NK-92 (cell line): Measurements from ENCODE around the gene CPNE2.
"Not testable (repeated sequence)": the region's sequence is repeated elsewhere in the genome, so short reads cannot be mapped to it uniquely, and the experiment has no call there.

Experiments
- DNase-seq: peaks from one replicate; lab custom pipeline; 2025; ENCODE audit not compliant: unreplicated experiment; lab: John Stamatoyannopoulos, UW

The CPNE2 gene

DNA sequence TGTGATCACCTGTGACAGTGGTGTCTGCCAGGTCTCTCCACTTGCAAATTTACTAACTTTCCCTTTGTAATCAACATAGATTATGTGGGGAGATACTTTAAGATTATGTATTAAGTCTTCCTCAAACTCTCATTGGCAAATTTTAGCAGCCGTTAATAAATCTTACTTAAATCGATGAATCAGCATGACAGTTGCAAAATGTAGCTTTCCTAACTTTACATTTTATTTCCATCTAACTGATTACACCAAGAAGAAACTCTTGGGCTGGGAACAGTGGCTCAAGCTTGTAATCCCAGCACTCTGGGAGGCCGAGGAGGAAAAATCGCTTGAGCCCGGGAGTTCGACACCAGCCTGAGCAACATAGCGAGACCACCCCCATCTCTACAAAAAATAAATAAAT lies 23.3 kb upstream of the CPNE2 start:
- DNase-seq = no peak

DNA sequence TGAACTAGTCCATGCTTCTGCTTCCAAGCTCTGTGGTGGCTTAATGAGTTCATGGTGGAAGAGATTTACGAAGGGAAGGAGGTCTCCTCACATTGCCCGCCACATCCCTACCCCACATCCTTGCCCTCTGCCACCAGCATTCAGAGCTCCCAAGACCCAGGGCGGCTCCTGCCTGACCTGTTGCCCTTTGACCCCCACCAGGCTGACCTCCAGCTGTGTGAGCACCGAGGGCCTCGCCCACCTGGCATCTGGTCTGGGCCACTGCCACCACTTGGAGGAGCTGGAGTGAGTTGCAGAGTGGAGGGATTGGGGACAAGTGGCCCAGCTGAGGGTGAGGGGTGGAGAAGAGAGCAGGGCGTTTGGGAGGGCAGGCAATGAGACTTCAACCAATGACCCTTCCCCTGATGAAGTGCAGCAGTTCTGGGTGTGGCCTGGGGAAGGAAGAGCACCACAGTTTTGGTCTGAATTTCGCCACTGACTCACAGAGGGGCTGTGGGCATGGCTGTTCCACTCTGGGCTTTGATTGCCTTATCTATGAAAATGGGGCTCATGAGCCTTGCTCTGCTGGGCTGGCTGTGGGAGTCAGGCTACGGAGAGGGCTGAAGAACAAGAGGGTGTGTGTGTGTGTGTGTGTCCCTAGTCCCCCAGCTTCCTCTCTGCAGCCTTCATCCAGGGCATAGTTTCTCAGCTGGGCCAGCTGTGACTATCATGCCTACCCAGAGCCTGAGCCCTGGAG lies 22.6 kb upstream of the CPNE2 start:
- no peak for DNase-seq

DNA sequence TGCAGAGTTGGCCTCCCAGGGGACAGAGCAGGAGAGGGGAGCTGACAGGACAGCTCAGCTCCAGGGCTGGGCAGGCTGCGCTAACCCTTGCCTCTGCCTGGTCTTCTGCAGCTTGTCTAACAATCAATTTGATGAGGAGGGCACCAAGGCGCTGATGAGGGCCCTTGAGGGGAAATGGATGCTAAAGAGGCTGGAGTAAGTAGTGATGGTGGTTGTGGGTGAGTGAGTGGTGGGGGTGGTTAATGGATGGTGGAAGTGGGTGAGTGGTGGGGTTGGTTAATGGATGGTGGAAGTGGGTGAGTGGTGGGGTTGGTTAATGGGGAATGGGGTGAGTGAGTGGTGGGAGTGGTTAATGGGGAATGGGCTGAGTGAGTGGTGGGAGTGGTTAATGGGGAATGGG lies 22.0 kb upstream of the CPNE2 start:
- no peak for DNase-seq

DNA sequence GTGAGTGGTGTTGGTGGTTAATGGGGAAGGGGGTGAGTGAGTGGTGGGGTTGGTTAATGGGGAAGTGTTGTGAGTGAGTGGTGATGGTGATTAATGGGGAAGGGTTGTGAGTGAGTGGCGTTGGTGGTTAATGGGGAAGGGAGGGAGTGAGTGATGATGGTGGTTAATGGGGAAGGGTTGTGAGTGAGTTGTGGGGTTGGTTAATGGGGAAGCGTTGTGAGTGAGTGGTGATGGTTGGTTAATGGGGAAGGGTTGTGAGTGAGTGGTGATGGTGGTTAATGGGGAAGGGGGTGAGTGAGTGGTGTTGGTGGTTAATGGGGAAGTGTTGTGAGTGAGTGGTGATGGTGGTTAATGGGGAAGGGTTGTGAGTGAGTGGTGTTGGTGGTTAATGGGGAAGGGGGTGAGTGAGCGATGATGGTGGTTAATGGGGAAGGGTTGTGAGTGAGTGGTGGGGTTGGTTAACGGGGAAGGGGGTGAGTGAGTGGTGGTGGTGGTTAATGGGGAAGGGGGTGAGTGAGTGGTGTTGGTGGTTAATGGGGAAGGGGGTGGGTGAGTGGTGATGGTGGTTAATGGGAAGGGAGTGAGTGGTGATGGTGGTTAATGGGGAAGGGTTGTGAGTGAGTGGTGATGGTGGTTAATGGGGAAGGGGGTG lies 21.2 kb upstream of the CPNE2 start:
- DNase-seq = not testable (repeated sequence)

DNA sequence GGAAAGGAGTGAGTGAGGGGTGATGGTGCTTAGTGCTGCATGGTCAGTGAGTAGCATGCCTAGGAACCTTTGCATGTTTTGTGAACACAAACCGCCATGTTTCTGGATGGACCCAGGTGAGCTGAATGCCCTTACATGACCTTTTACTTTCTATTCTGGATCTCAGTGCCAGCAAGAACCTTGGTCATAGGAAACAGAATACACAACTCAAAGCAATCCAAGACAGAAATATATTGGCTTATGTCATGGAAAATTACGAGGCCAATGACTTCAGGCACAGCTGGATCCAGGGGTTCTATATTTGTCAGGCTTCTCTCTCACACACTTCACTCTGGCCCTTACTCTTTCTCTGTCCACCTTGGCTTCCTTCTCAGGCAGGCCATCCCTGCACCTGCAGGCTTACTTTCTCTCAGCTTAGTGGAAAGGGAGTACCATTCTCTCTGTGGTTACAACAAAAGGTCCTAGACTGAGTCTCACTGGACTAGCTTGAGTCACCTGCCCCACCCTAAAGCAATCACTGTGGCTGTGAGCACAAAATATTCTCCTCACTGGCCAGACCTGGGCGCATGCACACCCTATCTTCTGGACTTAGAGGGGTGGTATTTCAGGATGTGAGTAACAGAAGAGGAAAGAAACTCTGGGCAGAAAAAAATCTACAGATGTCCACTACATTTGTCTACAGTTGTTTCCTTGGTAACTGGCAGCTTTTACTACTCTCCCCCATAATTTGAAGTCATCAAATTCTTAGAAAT lies 20.4 kb upstream of the CPNE2 start:
- DNase-seq = no peak

DNA sequence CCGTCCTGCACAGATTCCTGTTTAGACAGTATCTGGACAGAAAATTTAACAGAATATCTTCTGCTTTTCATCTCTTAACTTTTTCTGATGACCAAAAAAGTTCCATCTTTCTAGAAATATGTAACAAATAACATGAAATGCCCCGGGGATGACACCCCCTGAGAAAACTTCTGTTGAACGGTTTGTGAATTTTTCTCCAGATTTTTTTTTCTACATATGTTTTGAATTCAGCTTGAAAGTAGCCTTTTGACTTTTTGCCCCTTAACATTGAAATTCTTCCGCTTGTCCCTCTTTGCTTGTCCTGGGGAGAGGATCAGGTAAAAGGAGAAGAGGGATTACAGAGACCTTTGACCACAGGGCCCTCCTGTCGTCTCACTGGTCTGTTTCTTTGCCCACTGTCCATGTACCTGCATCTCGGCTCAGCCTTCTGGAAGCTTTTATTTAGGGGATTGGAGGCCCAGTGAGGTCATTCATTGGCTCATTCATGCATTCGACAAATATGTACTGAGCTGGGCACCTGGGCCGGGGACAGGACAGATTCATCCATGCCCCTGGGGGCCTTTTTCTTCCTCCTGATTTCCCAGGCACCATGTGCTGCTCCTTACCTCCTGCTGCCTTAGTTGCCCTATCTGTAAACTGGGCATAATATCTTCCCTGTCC lies 19.6 kb upstream of the CPNE2 start:
- DNase-seq = no peak

DNA sequence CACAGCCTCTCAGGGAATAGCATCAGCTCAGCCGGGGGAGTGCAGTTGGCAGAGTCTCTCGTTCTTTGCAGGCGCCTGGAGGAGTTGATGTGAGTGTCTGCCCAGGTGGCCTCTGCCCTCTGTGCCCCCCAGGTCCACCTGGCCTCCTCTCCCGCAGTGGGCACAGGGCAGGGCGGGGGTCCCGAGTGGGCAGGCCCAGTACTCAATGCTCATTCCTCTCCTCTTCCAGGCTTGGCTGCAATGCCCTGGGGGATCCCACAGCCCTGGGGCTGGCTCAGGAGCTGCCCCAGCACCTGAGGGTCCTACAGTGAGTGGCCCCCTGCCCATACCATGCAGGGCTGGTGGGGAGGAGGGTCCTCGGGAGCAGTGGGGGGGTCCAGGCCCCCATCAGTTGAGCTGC lies 14.7 kb upstream of the CPNE2 start:
- DNase-seq = no peak

DNA sequence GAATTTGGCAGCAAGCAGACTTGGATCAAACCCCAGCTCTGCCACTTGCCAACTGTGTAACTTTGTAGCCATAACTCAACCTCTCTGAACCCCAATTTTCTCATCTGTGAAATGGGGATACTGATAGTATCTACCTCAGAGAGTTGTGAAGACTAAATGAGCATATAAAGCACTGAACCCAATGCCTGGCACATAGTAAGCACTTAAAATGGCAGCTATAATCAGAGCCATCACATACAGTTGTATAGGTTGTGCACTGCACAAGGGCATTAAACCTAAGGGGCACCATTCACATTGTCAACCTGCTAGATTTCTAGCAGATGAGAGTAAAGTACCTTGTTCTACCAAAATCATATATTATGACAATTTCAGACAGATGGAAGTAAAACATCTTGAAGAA lies 10.6 kb upstream of the CPNE2 start:
- no peak for DNase-seq

DNA sequence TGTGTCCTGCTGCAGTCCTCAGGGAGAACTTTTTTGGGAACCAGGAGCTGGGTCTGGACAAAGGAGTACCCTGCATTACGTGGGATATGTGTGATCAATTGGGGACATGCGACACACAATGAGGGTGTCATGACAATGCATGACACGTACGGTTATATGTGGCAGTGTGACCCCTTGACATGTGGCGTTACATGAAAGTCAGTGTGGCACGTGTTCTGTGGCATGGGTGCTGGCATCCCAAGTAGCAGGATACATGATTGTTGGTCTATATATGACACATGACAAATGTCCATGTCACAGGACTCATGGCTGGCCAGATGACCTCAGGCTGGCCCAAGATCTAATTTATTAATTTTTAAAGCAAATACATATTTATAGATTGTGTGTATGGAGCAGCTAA lies 9.7 kb upstream of the CPNE2 start:
- DNase-seq = no peak

DNA sequence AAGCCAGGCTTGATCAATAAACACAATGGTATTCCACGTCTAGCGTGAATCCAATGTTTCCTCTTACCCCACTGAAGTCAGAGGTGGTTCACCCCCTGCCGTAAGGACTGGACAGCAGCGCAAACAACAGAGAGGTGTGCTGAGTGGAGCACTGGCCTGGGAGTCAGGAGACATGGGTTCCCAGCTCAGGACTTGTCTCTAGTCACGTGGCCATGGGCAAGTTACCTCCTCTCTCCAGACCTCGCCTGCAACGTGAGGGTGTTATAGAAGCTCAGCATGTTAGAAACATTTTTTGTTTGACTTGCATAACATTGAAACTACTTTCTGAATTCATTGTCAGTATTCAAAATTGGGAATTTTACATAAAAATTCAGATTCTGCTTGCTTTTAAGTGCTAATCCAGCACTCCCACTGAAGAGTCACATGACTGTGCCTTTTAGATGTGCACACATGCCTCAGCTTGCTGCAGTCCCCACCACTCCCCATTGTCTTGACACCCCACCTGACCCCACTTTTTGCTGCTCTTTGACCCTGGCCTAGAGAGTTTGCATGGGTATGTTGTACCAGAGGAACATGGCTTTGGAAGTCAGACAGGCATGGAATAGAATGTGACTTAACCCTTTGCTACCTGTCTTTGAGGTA lies 8.8 kb upstream of the CPNE2 start:
- DNase-seq = no peak

DNA sequence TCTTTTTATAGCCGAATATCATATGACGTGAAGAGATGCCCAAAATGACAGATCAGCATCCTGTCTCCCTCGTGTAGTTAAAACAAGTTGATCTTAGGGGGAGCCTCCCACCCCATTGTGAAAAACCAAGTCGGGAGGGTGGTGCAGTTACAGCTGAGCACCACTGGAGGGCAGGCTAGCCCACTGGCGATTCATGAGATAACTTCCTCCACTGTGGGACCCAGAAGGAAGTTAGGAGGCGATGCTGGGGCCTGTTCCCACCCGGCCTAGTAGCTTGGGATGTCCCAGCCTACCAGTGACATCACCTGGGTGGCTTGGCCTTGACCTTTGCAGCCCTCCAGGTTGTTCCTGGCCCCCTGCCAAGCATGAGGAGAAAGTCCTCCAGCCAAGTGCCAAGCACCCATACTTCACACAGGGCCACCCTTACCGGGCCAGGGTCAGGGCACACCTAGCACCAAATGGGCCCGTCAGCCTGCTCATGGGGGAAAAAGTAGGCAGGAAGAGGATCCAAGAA lies 8.1 kb upstream of the CPNE2 start:
- DNase-seq = no peak

DNA sequence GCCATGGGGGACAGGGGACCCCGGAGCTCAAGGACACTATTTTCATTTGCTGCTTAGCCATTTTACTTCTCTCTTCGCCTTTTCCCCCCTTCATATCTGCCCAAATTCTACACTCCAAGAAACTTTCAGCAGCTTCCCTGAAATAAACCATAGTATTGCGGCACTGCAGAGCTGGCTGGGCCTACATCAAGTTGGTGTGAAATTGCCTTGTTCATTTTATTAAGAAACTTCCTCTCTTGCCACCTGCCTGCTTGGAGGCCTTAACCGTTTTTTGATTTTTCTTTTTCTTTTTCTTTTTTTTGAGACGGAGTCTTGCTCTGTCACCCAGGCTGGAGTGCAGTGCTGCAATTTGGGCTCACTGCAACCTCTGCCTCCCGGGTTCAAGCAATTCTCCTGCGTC lies 7.4 kb upstream of the CPNE2 start:
- DNase-seq = no peak

DNA sequence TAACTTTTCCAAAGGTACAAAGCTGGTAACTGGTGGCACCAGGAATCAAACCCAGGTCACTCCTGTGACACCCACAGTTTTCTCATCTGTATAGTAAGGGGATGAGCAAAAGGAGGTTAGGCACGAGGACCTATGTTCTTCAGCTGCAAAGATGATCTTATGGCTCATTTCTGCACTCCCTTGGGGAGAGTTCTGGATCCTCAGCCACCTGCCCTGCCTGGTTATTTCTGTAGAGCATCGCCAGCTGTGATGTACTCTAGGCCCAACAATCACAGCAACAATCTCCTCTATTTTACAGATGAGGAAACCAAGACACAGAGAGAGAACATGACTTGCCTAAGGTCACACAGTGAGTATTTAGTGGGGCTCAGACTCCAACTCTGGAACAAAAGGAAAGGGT lies 5.4 kb upstream of the CPNE2 start:
- no peak for DNase-seq

DNA sequence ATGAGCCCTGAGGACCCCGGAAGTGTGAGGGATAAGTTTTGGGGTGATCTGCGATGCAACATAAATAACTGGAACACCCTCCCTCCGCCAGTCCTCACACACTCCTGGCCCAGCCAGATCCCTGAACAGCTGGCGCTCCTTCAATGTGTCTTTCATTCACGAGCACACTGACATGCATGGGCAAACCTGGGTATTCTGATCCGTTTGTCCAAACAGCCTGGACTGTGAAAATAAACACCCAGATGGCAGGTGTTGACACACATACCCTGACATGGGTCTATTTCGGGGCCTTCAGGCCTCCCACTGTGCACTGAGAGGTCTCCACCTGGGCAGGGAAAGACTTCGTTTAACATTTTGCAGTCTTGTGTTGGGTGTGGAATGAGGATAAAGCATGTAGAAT lies 3.0 kb upstream of the CPNE2 start:
- DNase-seq = no peak

DNA sequence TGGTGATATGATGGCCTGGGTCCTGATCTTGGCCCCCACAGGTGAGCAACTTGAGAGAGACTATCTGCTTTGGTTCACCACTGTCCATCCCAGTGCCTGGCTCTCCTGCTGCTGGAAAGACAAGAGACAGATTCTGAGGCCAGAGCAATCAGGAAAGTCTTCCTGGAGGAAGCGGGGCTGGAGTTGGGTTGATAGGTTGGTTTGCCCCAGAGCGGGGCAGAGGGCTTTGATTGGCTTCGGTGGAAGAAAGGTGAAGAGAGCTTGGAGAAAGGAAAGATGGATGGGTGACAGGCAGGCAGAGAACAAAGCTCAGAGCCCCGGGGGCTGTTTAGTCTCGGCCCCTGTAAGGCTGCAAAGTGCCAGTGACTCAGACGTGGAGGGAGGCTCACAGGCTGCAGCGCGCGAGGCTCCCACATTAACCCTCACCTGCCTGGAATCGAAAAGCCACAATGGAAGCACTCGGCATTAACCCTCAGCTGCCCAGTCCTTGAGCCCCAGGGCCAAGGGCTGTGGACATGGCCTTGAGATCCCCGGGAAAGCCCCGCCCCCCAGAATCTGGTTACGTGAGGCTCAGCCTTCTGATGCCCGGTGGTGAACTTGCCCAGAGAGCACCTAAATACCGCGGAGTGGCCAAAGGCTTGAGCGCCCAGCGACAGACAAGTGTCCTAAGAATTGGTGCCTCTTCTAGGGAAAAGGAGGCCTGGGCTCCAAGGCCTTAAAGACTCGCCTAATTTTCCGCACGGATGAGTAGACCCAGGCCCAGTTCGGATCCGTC lies 996 bp upstream of the CPNE2 start:
- no peak for DNase-seq

DNA sequence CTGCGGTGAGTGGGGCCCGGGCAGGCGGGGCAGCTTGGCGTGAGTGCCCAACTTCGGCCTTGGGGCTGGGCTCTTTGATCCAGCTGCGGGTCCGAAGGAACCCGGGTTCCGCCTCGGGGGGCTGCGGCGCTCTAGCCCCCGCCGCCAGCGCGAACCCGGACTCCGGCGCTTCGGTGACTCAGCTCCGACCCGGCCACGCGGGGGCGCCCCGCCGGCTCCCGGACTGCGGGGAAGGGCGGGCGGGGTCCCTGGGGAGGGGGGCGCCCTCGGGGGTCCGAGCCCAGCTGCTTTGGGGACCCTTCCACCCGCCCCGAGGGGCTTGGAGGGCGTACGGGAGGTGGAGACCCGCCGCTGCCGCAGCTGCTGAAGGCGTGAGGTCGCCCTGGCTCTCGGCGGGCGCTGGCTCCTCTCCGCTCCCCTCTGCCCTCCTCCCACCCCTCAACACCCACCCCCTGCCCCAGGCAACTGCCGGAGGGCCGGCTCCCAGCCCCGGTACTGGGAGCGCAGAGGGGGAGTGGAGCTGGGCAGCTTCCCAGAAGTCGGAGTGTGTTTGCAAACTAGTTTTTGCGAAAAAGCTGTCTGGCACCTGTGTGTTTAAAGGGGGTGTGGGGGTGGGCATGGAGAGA lies 516 bp downstream of the CPNE2 start:
- no peak for DNase-seq

DNA sequence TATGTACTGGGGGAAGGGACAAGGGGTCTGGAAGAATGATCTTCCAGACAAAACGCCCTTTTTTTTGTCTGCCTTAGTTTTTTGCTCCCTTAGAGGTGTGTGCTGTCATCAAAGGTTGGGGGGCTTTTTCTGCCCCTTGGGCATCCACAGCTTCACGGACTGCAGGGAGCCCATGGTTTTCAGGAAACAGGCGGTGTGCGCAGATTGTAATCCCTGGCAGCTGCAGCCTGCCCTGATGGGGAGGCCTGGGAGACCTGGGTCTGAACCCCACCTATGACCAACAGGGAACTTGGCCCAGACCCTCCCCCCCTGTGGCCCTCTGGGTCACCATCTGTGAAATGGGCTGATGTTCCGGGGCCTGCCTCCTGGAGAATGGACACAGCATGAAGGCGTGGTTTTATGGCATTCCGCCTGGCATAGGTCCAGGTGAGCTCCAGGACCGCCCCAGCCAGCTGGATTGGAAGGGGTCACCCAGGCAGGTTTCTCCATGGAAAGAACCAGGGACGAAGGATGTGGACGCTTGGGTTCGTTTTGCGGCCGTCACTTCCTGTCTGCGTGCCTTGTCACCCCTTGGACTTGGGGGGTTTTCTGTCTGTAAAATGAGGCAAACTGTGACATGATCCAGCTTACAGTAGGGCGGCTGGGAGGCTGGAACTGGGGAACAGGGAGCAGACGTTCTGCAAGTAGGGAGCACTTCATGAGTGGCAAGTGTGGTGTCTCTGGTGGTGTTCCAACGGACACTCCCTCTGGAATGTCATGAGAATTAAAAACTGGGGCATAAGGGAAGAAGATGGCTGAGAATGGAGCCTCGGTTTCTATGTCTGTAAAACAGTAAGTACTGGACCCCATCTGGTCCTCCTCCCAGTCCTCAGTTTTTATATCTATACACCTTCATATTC lies 1.5 kb downstream of the CPNE2 start:
- DNase-seq = no peak

DNA sequence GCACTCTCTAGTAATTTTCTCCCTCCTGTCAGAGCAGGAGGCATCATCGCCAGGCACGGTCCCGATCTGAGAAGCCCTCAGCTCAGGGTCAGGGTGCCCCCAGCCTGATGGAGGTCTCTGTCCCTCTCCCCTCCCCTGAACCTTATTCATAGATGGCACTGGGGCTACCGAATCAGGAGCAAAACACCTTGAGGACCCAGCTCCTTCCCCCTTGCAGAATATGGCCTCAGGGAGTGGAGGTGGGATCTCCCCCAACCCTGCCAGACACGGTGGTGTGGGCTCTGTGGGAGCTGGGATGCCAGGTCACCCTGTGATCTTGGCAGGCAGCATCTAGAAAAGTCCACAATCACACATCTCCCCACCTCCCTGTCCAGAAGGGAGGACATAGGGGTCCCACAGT lies 2.5 kb downstream of the CPNE2 start:
- DNase-seq = no peak

DNA sequence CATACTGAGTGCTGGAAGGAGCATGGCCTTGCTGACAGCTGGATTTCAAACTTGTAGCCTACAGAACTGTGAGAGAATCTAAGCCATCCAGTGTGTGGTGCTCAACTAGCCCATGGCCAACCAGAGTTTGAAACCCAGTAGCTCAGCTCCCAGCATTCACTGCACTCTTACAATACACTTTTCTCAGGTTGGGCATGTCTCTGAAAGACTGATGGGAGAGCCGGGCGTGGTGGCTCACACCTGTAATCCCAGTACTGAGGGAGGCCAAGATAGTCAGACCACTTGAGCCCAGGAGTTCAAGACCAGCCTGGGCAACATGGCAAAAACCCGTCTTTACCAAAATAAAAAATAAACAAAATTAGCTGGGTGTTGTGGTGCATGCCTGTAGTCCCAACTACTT lies 3.8 kb downstream of the CPNE2 start:
- no peak for DNase-seq
